MCF 10A (cell line): Measurements from ENCODE around the gene LAMA3. TPM values are rescaled to one million over a fixed set of nuclear protein-coding genes. Genes with fewer than 3 reads are reported as not detected.

Experiments used
- BruUV-seq: library from RNA; stranded (reverse); fragments of 400-500 nt; replicated peaks from 2 replicates; lab custom pipeline; 2021; lab: Mats Ljungman, UMichigan
- CTCF ChIA-PET: fragments of 300-600 bp; sonication (Branson Sonifier 250); formaldehyde crosslinking; extraction: SDS; loops from one replicate; lab custom pipeline; 2021; ENCODE audit warnings: antibody characterized with exemption, inconsistent platforms; lab: Yijun Ruan, JAX
- POLR2A ChIA-PET: fragments of 300-600, 350-650 bp; sonication (Branson Sonifier 250); formaldehyde crosslinking; extraction: SDS; loops from one replicate; lab custom pipeline; 2020; ENCODE audit warnings: antibody characterized with exemption, inconsistent platforms; lab: Yijun Ruan, JAX
- DNase-seq: peaks from one replicate; pipeline ENCODE4 v3.0.0-alpha.2; 2018; ENCODE audit not compliant: unreplicated experiment
- H3K27ac Mint-ChIP-seq: one replicate; pipeline ENCODE4 v1.8.0; 2022; ENCODE audit warnings: mild to moderate bottlenecking, low read depth, mixed read lengths; ENCODE audit not compliant: unreplicated experiment
- H3K27me3 Mint-ChIP-seq: one replicate; pipeline ENCODE4 v1.8.0; 2022; ENCODE audit warnings: mixed read lengths; ENCODE audit not compliant: insufficient read depth, unreplicated experiment
- H3K36me3 Mint-ChIP-seq: one replicate; pipeline ENCODE4 v1.8.0; 2022; ENCODE audit warnings: mild to moderate bottlenecking, moderate library complexity, mixed read lengths; ENCODE audit not compliant: insufficient read depth, unreplicated experiment
- H3K4me1 Mint-ChIP-seq: one replicate; pipeline ENCODE4 v1.8.0; 2022; ENCODE audit warnings: mixed read lengths; ENCODE audit not compliant: insufficient read depth, unreplicated experiment
- H3K4me3 Mint-ChIP-seq: one replicate; pipeline ENCODE4 v1.8.0; 2022; ENCODE audit warnings: mild to moderate bottlenecking, moderate library complexity, mixed read lengths; ENCODE audit not compliant: unreplicated experiment
- H3K9me3 Mint-ChIP-seq: one replicate; pipeline ENCODE4 v1.8.0; 2022; ENCODE audit warnings: mixed read lengths; ENCODE audit not compliant: unreplicated experiment
- CTCF ChIP-seq: fragments of 200-600 bp; IDR thresholded peaks from one replicate; pipeline ENCODE4 v1.8.0; 2022; ENCODE audit warnings: antibody characterized with exemption, mild to moderate bottlenecking; ENCODE audit not compliant: unreplicated experiment
- intact Hi-C: fragments of 100-400 bp; cut with micrococcal nuclease; formaldehyde crosslinking; loops from 2 replicates; pipeline ENCODE4 v1.14.1; 2022
- total RNA-seq: library from RNA; stranded (reverse); gene quantifications from 2 replicates; pipeline ENCODE4 v1.2.3, GENCODE V29; 2022

The LAMA3 gene
- total RNA-seq, 1 experiment from 2014 or later: 371 TPM

- ChIA-PET POLR2A (interaction anchor here (3.3 kb wide), 1 partner anchor 79 kb away, joined by 23 read pairs; no protein-coding TSS in a partner anchor), CTCF (interaction anchor here (0.5 to 6.7 kb wide), 10 partner anchors 10 to 221 kb away, joined by 3 to 211 read pairs (median 13); no protein-coding TSS in a partner anchor)
- BruUV-seq: no TSS peak
- peaks cover 5% of the 10 kb centered on the region for H3K4me1 Mint-ChIP-seq
- TF ChIP-seq CTCF: no peak
- intact Hi-C loops: loop anchor here (5.0 kb wide), 1 partner anchor 416 kb away; no protein-coding TSS in a partner anchor
- DNase-seq: no peak
- no peaks in the 10 kb centered on the region for H3K9me3 Mint-ChIP-seq
- peaks cover 4% of the 10 kb centered on the region for H3K36me3 Mint-ChIP-seq
- H3K27ac Mint-ChIP-seq: no peak overlapping the region
- H3K27me3 Mint-ChIP-seq: no peaks in the 10 kb centered on the region
- no peak overlapping the region for H3K4me3 Mint-ChIP-seq
These were observed 12.4 kb downstream of the LAMA3 start for GRCh38 chr18:23701544-23702064.

GRCh38 chr18:23702606-23703005 is 13.4 kb downstream of the LAMA3 start:
- Mint-ChIP-seq H3K27ac (no peak overlapping the region), H3K36me3 (peaks cover 4% of the 10 kb centered on the region), H3K4me1 (peaks cover 5% of the 10 kb centered on the region), H3K9me3 (no peaks in the 10 kb centered on the region), H3K27me3 (no peaks in the 10 kb centered on the region), H3K4me3 (no peak overlapping the region)
- DNase-seq: no peak
- no peak for TF ChIP-seq CTCF
- CTCF ChIA-PET: interaction anchor here (0.6 to 6.7 kb wide), 49 partner anchors 8 to 449 kb away, joined by 3 to 211 read pairs (median 6); partner anchors contain the start of genes ANKRD29 and RMC1
- POLR2A ChIA-PET: interaction anchor here (0.6 to 3.3 kb wide), 9 partner anchors 9 to 171 kb away, joined by 3 to 23 read pairs (median 4); no protein-coding TSS in a partner anchor
- BruUV-seq: no TSS peak
- intact Hi-C loops: loop anchor here (1.0 to 5.0 kb wide), 6 partner anchors 80 to 415 kb away; no protein-coding TSS in a partner anchor

GRCh38 chr18:23703057-23703986 is 14.1 kb downstream of the LAMA3 start:
- intact Hi-C loops: loop anchor here (1.0 to 5.0 kb wide), 6 partner anchors 81 to 414 kb away; no protein-coding TSS in a partner anchor
- H3K4me1 Mint-ChIP-seq: peaks cover 5% of the 10 kb centered on the region
- POLR2A ChIA-PET: interaction anchor here (0.6 to 3.3 kb wide), 12 partner anchors 8 to 219 kb away, joined by 3 to 23 read pairs (median 4); no protein-coding TSS in a partner anchor
- no peaks in the 10 kb centered on the region for H3K9me3 Mint-ChIP-seq
- TF ChIP-seq CTCF: peak; percentile 62
- H3K27me3 Mint-ChIP-seq: no peaks in the 10 kb centered on the region
- DNase-seq: peak; percentile 76
- CTCF ChIA-PET: interaction anchor here (0.6 to 6.7 kb wide), 61 partner anchors 8 to 449 kb away, joined by 3 to 211 read pairs (median 5); partner anchors contain the start of genes ANKRD29 and RMC1
- H3K36me3 Mint-ChIP-seq: peaks cover 4% of the 10 kb centered on the region
- no peak overlapping the region for H3K4me3 Mint-ChIP-seq
- H3K27ac Mint-ChIP-seq: no peak overlapping the region
- BruUV-seq: no TSS peak
